Right renal cortex interstitium (tissue), 3 donors: ENCODE results near the gene CD160. TPM values are rescaled to one million over a fixed set of nuclear protein-coding genes. Genes with fewer than 3 reads are reported as not detected.
"Not testable (repeated sequence)": the region's sequence is repeated elsewhere in the genome, so short reads cannot be mapped to it uniquely, and the experiment has no call there.

Source experiments
- DNase-seq, 3 donors: peaks; one replicate each; pipeline ENCODE4 v3.0.0-alpha.2; 2013; ENCODE audit warnings: low read depth in 3 of 3, low spot score in 2 of 3
- polyA plus RNA-seq, 3 donors: library from polyadenylated mRNA; unstranded; fragments of 120-200 nt; gene quantifications; one replicate each; pipeline ENCODE4 v1.2.1, GENCODE V29; 2013; ENCODE audit not compliant: insufficient read length in 3 of 3

Gene CD160
- polyA plus RNA-seq, 3 donors: 0.79 to 1.2 (median 0.94) TPM

DNA sequence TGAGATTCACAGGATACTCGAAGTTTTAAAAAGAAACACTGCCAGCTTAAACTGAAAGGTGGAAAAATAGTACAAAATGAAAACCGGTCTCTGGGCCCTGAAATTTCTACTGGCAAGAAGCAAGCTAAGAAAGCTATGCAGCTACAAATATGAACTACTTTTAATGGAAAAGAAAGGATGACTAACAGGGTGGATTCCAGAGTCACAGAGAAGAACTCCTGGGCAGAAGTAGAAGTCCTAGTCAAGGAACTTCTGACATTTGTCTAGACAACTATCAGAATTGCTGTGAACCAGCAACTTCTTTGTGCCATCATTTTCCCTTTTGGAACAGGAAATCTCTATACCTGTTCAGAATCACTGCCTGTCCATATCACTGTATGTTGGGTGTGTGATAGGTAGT, 38.1 kb downstream of the CD160 start:
- DNase-seq: no peak

DNA sequence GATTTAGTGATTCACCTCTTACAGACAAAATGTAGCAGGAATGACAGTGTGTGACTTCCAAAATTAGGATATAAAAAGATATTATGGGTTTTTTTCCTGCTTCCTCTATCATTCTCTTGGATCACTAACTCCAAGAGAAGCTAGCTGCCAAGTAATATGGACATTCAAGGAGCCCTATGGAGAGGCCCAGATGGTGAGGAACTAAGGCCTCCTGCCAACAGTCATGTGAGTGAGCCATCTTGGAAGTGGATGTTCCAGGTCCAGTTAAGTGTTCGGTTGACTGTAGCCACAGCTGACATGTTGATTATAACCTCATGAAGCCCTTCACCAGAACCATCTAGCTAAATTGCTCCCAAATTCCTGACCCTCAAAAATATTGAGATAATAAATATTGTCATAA, 38.8 kb downstream of the CD160 start:
- no peak for DNase-seq

DNA sequence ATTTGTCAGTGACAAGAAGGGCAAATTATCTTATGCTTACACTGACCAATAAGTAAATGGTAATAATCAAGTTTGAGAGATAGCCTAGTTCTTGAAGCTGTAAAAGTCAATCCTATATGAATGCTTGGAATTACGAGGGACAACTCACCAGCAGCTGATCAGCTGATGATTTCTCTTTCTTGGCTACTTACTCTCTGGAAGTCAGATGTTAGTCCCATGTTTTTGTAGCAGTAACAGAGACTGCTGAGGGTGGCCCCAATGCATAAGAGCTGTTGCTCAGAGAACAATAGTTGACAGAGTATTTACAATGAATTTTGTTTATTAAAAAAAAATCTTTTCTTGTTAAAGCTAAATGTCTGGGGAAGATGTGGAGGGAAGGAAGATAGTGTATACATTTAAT, 39.3 kb downstream of the CD160 start:
- DNase-seq: no peak

GRCh38 chr1:145759721-145760120, 40.4 kb downstream of the CD160 start:
- DNase-seq: no peak

DNA sequence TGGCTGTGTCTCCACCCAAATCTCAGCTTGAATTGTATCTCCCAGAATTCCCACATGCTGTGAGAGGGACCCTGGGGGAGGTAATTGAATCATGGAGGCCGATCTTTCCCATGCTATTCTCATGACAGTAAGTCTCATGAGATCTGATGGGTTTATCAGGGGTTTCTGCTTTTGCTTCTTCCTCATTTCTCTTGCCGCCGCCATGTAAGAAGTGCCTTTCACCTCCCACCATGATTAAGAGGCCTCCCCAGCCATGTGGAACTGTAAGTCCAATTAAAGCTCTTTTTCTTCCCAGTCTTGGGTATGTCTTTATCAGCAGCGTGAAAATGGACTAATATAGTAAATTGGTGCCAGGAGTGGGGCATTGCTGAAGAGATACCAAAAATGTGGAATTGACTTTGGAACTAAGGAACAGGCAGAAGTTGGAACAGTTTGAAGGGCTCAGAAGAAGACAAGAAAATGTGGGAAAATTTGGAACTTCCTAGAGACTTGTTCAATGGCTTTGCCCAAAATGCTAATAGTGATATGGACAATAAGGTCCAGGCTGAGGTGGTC, 41.2 kb downstream of the CD160 start:
- DNase-seq: not testable (repeated sequence)

- DNase-seq: not testable (repeated sequence)
These were observed 42.2 kb downstream of the CD160 start for GRCh38 chr1:145761498-145761897.

DNA sequence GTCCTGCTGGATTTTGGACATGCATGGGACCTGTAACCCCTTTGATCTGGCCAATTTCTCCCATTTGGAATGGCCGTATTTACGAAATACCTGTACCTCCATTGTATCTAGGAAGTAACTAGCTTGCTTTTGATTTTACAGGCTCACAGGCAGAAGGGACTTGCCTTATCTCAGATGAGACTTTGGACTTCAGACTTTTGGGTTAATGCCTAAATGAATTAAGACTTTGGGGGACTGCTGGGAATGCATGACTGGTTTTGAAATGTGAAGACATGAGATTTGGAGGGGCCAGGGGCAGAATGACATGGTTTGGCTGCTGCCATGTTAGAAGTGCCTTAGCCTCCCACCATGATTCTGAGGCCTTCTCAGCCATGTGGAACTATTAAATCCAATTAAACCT, 42.7 kb downstream of the CD160 start:
- not testable (repeated sequence) for DNase-seq

DNA sequence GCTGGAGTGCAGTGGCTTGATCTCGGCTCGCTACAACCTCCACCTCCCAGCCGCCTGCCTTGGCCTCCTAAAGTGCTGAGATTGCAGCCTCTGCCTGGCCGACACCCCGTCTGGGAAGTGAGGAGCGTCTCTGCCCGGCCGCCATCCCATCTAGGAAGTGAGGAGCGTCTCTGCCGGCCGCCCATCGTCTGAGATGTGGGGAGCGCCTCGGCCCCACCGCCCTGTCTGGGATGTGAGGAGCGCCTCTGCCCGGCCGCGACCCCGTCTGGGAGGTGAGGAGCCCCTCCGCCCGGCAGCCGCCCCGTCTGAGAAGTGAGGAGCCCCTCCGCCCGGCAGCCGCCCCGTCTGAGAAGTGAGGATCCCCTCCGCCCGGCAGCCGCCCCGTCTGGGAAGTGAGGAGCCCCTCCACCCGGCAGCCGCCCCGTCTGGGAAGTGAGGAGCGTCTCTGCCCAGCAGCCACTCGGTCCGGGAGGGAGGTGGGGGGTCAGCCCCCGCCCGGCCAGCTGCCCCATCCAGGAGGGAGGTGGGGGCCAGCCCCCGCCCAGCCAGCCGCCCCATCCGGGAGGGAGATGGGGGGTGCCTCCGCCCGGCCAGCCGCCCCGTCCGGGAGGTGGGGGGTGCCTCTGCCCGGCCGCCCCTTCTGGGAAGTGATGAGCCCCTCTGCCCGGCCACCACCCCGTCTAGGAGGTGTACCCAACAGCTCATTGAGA, 45.1 kb downstream of the CD160 start:
- DNase-seq: not testable (repeated sequence)

DNA sequence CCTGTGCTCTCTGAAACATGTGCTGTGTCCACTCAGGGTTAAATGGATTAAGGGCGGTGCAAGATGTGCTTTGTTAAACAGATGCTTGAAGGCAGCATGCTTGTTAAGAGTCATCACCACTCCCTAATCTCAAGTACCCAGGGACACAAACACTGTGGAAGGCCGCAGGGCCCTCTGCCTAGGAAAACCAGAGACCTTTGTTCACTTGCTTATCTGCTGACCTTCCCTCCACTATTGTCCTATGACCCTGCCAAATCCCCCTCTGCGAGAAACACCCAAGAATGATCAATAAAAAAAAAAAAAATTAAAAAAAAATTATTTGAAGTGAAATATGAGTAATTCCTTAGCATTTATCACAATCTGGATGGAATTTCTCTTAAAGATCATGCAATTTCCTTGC, 45.8 kb downstream of the CD160 start:
- not testable (repeated sequence) for DNase-seq

GRCh38 chr1:145765585-145766360, 46.5 kb downstream of the CD160 start:
- not testable (repeated sequence) for DNase-seq

DNA sequence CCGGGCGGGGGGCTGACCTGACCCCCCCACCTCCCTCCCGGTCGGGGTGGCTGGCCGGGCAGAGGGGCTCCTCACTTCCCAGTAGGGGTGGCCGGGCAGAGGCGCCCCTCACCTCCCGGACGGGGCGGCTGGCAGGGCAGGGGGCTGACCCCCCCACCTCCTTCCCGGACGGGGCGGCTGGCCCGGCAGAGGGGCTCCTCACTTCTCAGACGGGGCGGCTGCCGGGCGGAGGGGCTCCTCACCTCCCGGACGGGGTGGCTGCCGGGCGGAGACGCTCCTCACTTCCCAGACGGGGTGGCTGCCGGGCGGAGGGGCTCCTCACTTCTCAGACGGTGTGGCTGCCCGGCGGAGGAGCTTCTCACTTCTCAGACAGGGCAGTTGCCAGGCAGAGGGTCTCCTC, 47.6 kb downstream of the CD160 start:
- not testable (repeated sequence) for DNase-seq

DNA sequence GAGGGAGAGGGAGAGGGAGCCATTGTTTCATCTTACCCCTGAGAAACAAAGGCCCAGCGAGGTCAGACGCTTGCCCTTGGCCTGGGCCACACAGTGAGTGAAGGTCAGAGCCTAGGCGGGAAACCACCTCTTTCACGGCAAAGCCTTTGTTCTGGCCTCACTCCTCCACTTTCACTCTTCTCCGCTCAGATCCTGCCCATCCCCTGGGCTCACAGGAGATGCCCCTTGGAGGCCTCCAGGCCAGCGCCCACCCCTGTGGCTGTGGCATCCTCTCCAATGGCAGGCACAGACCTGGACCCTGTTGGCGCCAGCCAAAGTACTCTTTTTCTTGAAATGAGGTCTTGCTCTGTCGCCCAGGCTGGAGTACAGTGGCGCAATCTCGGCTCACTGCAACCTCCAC, 48.7 kb downstream of the CD160 start:
- not testable (repeated sequence) for DNase-seq

DNA sequence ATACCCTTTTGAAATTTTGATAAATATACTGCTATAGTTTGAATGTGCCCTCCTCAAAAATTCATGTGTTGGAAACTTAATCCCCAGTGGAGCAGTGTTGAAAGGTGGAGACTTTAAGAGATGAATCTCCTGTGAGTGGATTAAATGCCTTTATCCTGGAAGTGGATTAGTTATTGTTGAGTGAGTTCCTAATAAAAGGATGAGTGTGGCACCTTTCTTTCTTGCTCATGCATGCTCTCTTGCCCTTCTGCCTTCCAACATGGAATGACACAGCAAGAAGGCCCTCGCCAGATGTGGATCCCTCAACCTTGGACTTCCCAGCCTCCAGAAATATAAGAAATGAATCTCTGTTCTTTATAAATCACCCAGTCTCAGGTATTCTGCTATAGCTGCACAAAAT, 51.8 kb downstream of the CD160 start:
- DNase-seq: no peak

GRCh38 chr1:145773423-145773822, 54.1 kb downstream of the CD160 start:
- DNase-seq: no peak

- no peak for DNase-seq
These were observed 58.3 kb downstream of the CD160 start for GRCh38 chr1:145777357-145778145.

DNA sequence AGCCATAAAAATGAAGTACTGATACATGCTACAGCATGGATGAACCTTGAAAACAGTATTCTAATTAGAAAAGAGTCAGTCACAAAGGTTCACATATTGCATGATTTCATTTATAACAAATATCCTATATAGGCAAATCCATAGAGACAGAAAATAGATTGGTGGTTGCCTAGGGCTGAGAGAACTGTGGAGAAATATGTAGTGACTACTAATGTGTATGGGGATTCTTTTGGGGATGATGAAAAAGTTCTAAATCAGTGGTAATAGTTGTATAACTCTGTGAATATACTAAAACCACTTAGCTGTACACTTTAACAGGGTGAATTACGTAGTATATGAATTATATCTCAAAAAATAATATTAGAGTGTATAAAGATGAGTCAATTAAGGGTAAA, 58.8 kb downstream of the CD160 start:
- DNase-seq: no peak

DNA sequence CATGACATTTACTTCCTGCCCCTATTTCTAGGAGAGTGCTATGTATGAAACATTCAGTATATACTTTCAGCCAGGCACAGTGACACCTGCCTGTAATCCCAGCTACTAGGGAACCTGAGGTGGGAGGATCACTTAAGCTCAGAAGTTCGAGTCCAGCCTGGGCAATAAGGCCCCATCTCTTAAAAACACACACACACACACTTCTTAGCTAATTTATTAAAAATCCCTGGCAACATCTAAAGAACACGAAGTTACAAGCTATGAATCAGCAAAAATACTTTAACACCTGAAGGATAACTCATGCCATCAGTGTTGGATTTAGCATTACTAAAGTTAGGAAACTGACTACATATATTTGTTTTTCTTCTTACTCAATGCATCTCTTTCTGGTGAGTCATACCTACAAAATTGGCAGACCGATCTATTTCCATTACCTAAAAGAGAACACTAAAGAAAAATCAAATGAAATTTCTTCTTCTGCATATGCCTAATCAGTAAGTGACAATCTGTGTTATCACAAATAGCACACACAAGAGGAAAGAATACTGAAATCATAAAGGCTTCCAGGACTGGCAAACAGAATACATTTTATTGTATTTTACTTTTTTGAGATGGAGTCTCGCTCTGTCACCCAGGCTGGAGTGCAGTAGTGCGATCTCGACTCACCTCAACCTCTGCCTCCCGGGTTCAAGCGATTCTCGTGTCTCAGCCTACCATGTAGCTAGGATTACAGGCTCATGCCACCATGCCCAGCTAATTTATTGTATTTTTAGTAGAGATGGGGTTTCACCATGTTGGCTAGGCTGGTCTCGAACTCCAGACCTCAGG, 63.2 kb downstream of the CD160 start:
- DNase-seq: no peak

- DNase-seq: no peak
These were observed 65.1 kb downstream of the CD160 start for GRCh38 chr1:145784409-145784808.

- DNase-seq: no peak
These were observed 66.2 kb downstream of the CD160 start for GRCh38 chr1:145785547-145785946.

DNA sequence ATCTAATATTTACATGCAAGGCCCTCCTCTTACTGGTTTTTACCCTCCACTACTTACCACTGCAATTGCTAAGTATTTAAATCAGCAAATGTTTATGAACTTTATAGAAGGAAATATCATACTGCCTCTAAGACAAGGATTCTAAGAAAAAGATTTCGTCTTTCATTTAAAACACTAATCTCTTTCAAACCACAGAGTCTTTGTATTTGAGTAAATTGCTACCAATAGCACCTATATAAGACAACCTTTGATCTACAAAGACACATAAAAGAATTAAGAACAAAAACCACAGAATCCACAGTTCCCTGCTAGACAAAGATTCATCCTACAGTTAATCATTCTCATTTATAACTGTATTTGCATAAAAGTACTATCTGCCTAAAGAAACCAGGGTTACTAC, 67.0 kb downstream of the CD160 start:
- DNase-seq: no peak
